GM12892 (cell line): ENCODE results near the gene BAZ2B. TPM values are rescaled to one million over a fixed set of nuclear protein-coding genes. Genes with fewer than 3 reads are reported as not detected.

ENCODE experiments used
- DNase-seq: peaks from one replicate; pipeline ENCODE4 v3.0.0; 2011; ENCODE audit not compliant: insufficient read length
- FAIRE-seq: peaks from 2 replicates; lab custom pipeline; 2011; peaks lifted over from hg19 to GRCh38; lab: Jason Lieb, UNC
- POLR2A ChIP-seq: IDR thresholded peaks from 2 replicates; pipeline ENCODE4 v1.6.1; 2011; ENCODE audit warnings: low read depth, low read length, control low read depth
- POLR2AphosphoS5 ChIP-seq: IDR thresholded peaks from 2 replicates; pipeline ENCODE4 v1.6.1; 2011; ENCODE audit warnings: low read depth, low read length, control low read depth
- TAF1 ChIP-seq: IDR thresholded peaks from 2 replicates; pipeline ENCODE4 v1.6.1; 2011; ENCODE audit warnings: low read depth, mild to moderate bottlenecking, control low read depth, low read length, borderline replicate concordance
- polyA plus RNA-seq: library from polyadenylated mRNA; unstranded; fragments of >200 nt; gene quantifications from one replicate; pipeline ENCODE4 v1.2.1, GENCODE V29; 2012; ENCODE audit warnings: missing spikeins, inconsistent platforms; ENCODE audit not compliant: missing spikeins

BAZ2B gene, protein sequence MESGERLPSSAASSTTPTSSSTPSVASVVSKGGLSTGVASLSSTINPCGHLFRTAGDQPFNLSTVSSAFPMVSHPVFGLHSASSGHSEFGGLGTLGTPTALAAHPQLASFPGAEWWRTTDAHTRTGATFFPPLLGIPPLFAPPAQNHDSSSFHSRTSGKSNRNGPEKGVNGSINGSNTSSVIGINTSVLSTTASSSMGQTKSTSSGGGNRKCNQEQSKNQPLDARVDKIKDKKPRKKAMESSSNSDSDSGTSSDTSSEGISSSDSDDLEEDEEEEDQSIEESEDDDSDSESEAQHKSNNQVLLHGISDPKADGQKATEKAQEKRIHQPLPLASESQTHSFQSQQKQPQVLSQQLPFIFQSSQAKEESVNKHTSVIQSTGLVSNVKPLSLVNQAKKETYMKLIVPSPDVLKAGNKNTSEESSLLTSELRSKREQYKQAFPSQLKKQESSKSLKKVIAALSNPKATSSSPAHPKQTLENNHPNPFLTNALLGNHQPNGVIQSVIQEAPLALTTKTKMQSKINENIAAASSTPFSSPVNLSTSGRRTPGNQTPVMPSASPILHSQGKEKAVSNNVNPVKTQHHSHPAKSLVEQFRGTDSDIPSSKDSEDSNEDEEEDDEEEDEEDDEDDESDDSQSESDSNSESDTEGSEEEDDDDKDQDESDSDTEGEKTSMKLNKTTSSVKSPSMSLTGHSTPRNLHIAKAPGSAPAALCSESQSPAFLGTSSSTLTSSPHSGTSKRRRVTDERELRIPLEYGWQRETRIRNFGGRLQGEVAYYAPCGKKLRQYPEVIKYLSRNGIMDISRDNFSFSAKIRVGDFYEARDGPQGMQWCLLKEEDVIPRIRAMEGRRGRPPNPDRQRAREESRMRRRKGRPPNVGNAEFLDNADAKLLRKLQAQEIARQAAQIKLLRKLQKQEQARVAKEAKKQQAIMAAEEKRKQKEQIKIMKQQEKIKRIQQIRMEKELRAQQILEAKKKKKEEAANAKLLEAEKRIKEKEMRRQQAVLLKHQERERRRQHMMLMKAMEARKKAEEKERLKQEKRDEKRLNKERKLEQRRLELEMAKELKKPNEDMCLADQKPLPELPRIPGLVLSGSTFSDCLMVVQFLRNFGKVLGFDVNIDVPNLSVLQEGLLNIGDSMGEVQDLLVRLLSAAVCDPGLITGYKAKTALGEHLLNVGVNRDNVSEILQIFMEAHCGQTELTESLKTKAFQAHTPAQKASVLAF (N-terminal part only)
- polyA plus RNA-seq, result 27.2 TPM

DNA sequence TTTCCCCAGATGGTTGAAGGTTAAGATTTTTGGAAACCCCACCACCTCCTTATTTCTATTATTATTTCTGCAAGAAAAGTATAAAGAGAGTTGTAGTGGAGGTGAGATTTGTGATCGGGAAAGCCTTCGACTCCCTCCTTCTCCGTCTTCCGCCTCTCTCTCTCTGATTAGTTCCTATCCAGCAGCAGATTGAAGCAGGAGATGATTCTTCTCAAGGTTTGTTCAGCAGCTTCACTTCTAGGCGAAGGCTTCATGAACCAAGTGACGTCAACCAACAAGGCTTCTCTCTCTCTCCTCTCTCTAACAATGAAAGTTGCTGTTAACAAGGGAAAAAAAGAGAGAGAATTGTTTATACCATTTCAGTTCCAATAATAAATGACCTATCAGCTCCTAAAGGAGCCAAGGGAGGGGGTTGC, at the start of gene BAZ2B:
Gene BAZ2B (minus strand): TSS at position 263 of the 416 bp plus-strand sequence. CDS start 137,829 bp downstream, outside the sequence.
- DNase-seq, result no peak
- TF ChIP-seq TAF1 (no peak), POLR2A (no peak), POLR2AphosphoS5 (no peak)
- peak; percentile 93 for FAIRE-seq

DNA sequence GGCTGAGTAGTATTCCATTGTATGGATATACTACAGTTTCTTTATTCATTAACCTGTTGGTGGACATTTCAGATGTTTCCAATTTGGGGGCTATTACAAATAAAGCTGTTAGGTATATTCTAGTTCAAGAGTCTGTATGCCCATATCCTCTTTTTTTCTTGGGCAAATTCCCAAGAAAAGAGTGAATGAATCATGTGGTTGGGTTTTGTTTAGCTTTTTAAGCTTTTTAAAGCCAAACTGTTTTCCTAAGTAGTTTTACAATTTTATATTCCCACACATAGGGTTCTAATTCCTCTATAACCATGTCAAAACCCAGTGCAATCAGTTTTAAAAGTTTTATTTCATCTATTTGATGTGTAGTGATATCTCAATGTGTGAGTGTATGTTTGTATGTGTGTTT, 44.9 kb upstream of the BAZ2B start:
- no peak for DNase-seq
- no peak for FAIRE-seq
- TF ChIP-seq POLR2AphosphoS5 (no peak), POLR2A (no peak), TAF1 (no peak)

DNA sequence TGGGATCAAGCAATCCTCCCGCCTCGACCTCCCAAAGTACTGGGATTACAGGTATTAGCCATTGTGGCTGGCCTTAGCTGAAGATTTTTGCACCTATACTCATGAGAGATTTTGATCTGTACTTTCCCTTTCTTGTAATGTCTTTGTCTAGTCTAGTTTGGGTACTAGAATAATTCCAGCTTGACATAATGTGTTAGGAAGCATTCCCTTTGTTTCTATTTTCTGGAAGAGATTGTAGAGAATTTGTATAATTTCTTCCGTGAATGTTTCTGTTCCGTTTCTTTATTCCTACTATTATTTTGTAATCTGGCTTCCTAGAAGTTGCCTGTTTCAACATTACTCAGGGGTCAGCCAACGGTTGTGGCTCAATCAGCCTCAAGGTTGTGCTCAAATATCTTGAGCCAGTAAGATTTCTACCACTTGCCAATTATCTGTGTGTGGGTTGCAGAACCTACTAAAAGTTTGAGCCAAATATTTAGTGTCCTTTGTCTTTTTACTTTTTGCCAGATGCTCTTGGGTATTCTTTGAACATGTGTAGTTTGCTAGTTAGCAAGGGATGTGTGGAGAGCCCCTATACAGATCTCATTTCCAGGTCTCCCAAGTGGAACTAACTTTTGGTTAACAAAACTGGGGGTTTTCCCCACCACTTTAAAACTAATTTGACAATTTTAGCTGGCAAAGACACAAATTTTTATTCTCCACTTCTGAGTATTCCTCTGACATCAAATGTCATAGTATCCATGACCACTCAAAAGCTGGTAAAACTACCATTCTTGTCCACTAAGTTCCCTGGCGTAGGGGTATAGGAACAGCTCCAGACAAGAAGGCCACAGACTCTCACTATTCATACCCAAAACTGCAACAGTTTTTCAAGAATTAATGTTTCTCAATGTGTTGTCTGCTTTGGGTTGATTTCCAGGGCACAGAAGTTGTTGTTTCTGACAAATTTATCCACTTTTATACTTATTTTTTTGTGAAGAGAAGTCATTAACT, 42.8 kb upstream of the BAZ2B start:
- FAIRE-seq (no peak), DNase-seq (no peak)
- TF ChIP-seq TAF1 (no peak), POLR2AphosphoS5 (no peak), POLR2A (no peak)

DNA sequence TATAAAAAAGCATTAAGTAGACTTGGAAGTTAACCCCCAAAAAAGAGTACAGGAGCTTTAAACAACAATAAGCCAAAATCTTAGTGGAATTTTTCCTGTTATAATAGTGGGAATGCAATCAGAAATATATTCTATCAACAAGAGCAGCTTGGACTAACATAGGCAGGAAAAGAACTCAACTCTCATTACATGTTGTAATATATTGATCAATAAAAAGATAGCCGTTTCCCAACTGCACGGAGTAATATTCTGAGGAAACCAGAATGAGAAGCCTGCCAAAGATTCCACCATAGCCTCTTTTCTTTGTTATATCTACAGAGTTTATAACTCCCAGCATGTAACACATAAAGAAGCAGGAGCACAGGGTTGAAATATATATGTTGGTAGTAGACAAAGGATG, 37.6 kb upstream of the BAZ2B start:
- FAIRE-seq, result no peak
- no peak for TF ChIP-seq POLR2AphosphoS5
- no peak for TF ChIP-seq TAF1
- no peak for TF ChIP-seq POLR2A

DNA sequence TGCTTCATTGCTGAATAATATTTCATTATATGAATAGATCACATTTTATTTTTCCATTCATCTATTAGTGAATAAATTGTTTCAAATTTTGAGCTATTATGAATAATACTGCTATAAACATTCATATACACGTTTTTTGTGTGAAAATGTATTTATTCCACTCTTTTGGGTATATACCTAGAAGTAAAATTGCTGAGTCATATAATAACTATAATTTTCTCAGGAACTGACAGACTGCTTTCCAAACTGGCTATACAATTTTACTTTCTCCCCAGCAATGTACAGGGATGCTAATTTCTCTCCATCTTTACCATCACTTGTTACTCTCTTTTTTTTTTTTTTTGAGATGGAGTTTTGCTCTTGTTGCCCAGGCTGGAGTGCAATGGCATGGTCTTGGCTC, 35.5 kb upstream of the BAZ2B start:
- FAIRE-seq (no peak), DNase-seq (no peak)

More for the DNA sequence above, 37.6 kb upstream of the BAZ2B start:
- DNase-seq, result no peak

DNA sequence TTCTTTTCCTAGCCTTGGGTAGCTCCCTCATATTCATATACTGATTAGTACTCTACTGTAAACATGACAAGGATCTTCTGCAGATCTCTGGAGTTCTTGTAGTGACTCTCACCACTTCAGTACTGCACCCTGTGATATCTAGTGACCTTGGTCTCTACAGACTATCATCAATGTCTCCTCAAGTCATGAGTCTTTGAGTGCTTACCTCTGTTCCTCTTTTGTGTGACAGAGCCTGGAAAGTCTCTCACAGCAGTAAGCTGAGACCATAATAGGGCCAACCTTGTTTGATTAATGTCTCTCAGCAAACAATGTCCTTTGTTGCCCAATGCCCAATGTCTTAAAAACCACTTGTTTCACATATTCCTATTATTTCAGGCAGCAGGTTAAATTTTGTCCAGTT, 34.2 kb upstream of the BAZ2B start:
- no peak for DNase-seq
- no peak for TF ChIP-seq TAF1
- peak; percentile 5 for FAIRE-seq

More for the DNA sequence above, 35.5 kb upstream of the BAZ2B start:
- TF ChIP-seq TAF1, result no peak
- no peak for TF ChIP-seq POLR2A
- no peak for TF ChIP-seq POLR2AphosphoS5

DNA sequence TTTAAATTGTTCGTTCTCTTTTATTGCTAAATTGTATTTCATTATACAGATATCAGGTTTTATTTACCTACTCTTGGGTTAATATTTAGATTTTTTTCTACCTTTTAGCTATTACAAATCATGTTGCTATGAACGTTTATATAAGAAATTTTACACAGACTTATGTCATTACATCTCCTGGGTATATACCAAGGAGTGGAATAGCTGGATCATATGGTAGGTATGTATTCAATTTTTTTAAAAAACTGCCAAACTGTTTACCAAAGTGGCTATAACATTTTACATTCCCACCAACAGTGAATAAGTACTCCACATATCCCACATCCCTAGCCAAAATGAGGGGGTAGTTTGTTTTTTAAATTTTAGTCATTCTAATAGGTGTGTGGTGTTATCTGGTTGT, 32.3 kb upstream of the BAZ2B start:
- TF ChIP-seq POLR2AphosphoS5 (no peak), TAF1 (no peak), POLR2A (no peak)
- no peak for FAIRE-seq
- DNase-seq, result no peak

DNA sequence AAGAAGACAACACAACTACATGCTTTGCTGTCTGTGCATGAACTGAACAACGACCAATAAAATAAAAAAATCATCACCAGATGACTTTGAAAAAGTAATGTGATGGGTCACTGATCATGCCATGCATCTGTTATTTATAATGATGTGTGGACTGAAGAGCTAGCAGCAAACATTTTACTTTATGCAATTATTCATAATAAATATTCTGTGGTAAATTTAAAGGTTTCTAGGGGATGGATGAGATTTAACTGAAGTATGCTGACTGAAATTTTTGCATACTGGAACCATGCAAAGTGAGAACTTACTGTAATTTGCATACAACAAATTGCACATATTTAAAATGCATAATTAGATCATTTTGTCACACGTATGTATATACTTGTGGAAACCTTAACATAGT, 31.3 kb upstream of the BAZ2B start:
- no peak for FAIRE-seq
- no peak for DNase-seq
- TF ChIP-seq TAF1, result no peak
- TF ChIP-seq POLR2AphosphoS5, result no peak
- no peak for TF ChIP-seq POLR2A

DNA sequence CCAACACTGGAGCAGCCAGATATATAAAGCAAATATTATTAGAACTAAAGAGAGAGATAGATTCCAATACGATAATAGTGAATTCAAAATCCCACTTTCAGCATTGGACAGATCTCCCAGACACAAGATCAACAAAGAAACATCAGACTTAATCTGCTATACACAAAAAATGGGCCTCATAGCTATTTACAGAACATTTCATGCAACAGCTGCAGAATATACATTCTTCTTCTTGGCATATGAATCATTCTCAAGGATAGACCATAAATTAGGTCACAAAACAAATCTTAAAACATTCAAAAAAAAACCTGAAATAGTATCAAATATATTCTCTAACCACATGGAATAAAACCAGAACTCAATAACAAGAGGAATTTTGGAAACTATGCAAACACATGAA, 23.8 kb upstream of the BAZ2B start:
- FAIRE-seq (no peak), DNase-seq (no peak)
- no peak for TF ChIP-seq TAF1
- TF ChIP-seq POLR2A, result no peak
- TF ChIP-seq POLR2AphosphoS5, result no peak

DNA sequence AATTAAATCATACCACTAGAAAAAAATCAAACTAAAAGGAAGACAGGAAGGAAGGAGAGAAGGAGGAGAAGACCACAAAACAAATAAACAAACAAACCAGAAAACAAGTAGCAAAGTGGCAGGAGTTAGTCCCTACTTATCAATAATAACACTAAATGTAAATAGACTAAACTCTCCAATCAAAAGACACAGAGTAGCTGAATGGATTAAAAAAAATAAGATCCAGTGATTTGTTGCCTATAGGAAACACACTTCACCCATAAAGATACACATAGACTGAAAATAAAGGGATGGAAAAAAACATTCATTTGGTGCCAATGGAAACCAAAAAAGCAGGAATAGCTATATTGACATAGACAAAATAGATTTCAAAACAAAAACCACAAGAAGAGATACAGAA, 23.4 kb upstream of the BAZ2B start:
- no peak for FAIRE-seq
- TF ChIP-seq POLR2A (no peak), POLR2AphosphoS5 (no peak), TAF1 (no peak)
- no peak for DNase-seq
